Stomach smooth muscle (tissue), 2 donors: ENCODE data around the gene PVALEF.

Experiments used
- H3K27ac ChIP-seq: one replicate; pipeline ENCODE4 v1.7.0; 2013; ENCODE audit warnings: mild to moderate bottlenecking, low read length, inconsistent platforms
- H3K27me3 ChIP-seq, 2 donors: one replicate each; pipeline ENCODE4 v1.7.0; 2013; ENCODE audit warnings: low read length in 2 of 2; ENCODE audit not compliant: insufficient read depth in 2 of 2, control insufficient read depth in 1 of 2
- H3K36me3 ChIP-seq, 2 donors: one replicate each; pipeline ENCODE4 v1.7.0; 2013; ENCODE audit warnings: low read length in 2 of 2; ENCODE audit not compliant: control insufficient read depth in 2 of 2, insufficient read depth in 2 of 2
- H3K4me1 ChIP-seq: one replicate; pipeline ENCODE4 v1.7.0; 2013; ENCODE audit warnings: low read length; ENCODE audit not compliant: control insufficient read depth, insufficient read depth
- H3K4me3 ChIP-seq, 2 donors: one replicate each; pipeline ENCODE4 v1.7.0; 2013; ENCODE audit warnings: low read length in 2 of 2
- H3K9ac ChIP-seq, 2 donors: one replicate each; pipeline ENCODE4 v1.7.0; 2013; ENCODE audit warnings: low read length in 2 of 2, mild to moderate bottlenecking in 1 of 2
- H3K9me3 ChIP-seq, 2 donors: one replicate each; pipeline ENCODE4 v1.7.0; 2013; ENCODE audit warnings: low read length in 2 of 2; ENCODE audit not compliant: control insufficient read depth in 2 of 2
- donor health status: healthy.
- donor health status: Pancreatic carcinoma.

Gene PVALEF

GRCh38 chr17:81210466-81210865 is 45.2 kb downstream of the PVALEF start:
- no peaks in the 10 kb centered on the region for H3K4me1 ChIP-seq
- H3K27me3 ChIP-seq, result no peaks in the 10 kb centered on the region
- no peaks in the 10 kb centered on the region for H3K9me3 ChIP-seq
- H3K9ac ChIP-seq, result no peak overlapping the region
- no peak overlapping the region for H3K4me3 ChIP-seq
- H3K36me3 ChIP-seq, result no peaks in the 10 kb centered on the region
- no peak overlapping the region for H3K27ac ChIP-seq

GRCh38 chr17:81210868-81211267 is 45.6 kb downstream of the PVALEF start:
- H3K27me3 ChIP-seq, result no peaks in the 10 kb centered on the region
- H3K4me3 ChIP-seq, result no peak overlapping the region
- no peaks in the 10 kb centered on the region for H3K4me1 ChIP-seq

GRCh38 chr17:81212365-81212764 is 47.1 kb downstream of the PVALEF start:
- H3K27ac ChIP-seq, result no peak overlapping the region
- no peaks in the 10 kb centered on the region for H3K27me3 ChIP-seq
- H3K4me3 ChIP-seq, result no peak overlapping the region
- no peaks in the 10 kb centered on the region for H3K9me3 ChIP-seq
- no peaks in the 10 kb centered on the region for H3K4me1 ChIP-seq
- H3K36me3 ChIP-seq, result peaks cover 0 to 3% of the 10 kb centered on the region in 2 donors
- H3K9ac ChIP-seq, result no peak overlapping the region

More at GRCh38 chr17:81210868-81211267, 45.6 kb downstream of the PVALEF start:
- no peaks in the 10 kb centered on the region for H3K36me3 ChIP-seq
- no peak overlapping the region for H3K27ac ChIP-seq
- H3K9me3 ChIP-seq, result no peaks in the 10 kb centered on the region
- no peak overlapping the region for H3K9ac ChIP-seq

GRCh38 chr17:81213978-81214377 is 48.7 kb downstream of the PVALEF start:
- H3K27me3 ChIP-seq, result no peaks in the 10 kb centered on the region
- H3K4me3 ChIP-seq, result no peak overlapping the region
- H3K9ac ChIP-seq, result no peak overlapping the region
- no peak overlapping the region for H3K27ac ChIP-seq
- no peaks in the 10 kb centered on the region for H3K4me1 ChIP-seq
- peaks cover 0 to 3% of the 10 kb centered on the region in 2 donors for H3K36me3 ChIP-seq
- no peaks in the 10 kb centered on the region for H3K9me3 ChIP-seq

GRCh38 chr17:81217491-81217890 is 52.2 kb downstream of the PVALEF start:
- H3K9me3 ChIP-seq, result no peaks in the 10 kb centered on the region
- no peak overlapping the region for H3K9ac ChIP-seq
- no peaks in the 10 kb centered on the region for H3K27me3 ChIP-seq
- H3K27ac ChIP-seq, result no peak overlapping the region
- peaks cover 12% of the 10 kb centered on the region for H3K4me1 ChIP-seq
- H3K4me3 ChIP-seq, result no peak overlapping the region
- H3K36me3 ChIP-seq, result peaks cover 0 to 3% of the 10 kb centered on the region in 2 donors

GRCh38 chr17:81218459-81218858 is 53.2 kb downstream of the PVALEF start:
- Histone ChIP-seq H3K9ac (no peak overlapping the region), H3K4me3 (no peak overlapping the region), H3K27ac (no peak overlapping the region)

GRCh38 chr17:81218991-81219390 is 53.7 kb downstream of the PVALEF start:
- H3K36me3 ChIP-seq, result peaks cover 0 to 3% of the 10 kb centered on the region in 2 donors
- H3K9ac ChIP-seq, result no peak overlapping the region
- no peak overlapping the region for H3K27ac ChIP-seq
- no peak overlapping the region for H3K4me3 ChIP-seq
- H3K27me3 ChIP-seq, result no peaks in the 10 kb centered on the region
- H3K9me3 ChIP-seq, result no peaks in the 10 kb centered on the region
- H3K4me1 ChIP-seq, result peaks cover 23% of the 10 kb centered on the region

More at GRCh38 chr17:81218459-81218858, 53.2 kb downstream of the PVALEF start:
- Histone ChIP-seq H3K27me3 (no peaks in the 10 kb centered on the region), H3K4me1 (peaks cover 19% of the 10 kb centered on the region), H3K36me3 (peaks cover 0 to 3% of the 10 kb centered on the region in 2 donors), H3K9me3 (no peaks in the 10 kb centered on the region)

- Histone ChIP-seq H3K27me3 (no peaks in the 10 kb centered on the region), H3K9me3 (no peaks in the 10 kb centered on the region), H3K36me3 (peaks cover 0 to 3% of the 10 kb centered on the region in 2 donors), H3K9ac (no peak overlapping the region), H3K4me3 (no peak overlapping the region), H3K27ac (no peak overlapping the region), H3K4me1 (peaks cover 23% of the 10 kb centered on the region)
Measured at GRCh38 chr17:81219476-81220180, 54.3 kb downstream of the PVALEF start.

- Histone ChIP-seq H3K4me3 (peak overlapping the region in 1 of 2 donors; percentile 75), H3K9me3 (no peaks in the 10 kb centered on the region), H3K36me3 (peaks cover 0 to 3% of the 10 kb centered on the region in 2 donors), H3K27ac (no peak overlapping the region), H3K9ac (no peak overlapping the region), H3K27me3 (no peaks in the 10 kb centered on the region), H3K4me1 (peaks cover 23% of the 10 kb centered on the region)
Measured at GRCh38 chr17:81221371-81221841, 56.1 kb downstream of the PVALEF start.

- no peaks in the 10 kb centered on the region for H3K36me3 ChIP-seq
- no peaks in the 10 kb centered on the region for H3K27me3 ChIP-seq
- no peak overlapping the region for H3K27ac ChIP-seq
- no peaks in the 10 kb centered on the region for H3K9me3 ChIP-seq
- H3K4me1 ChIP-seq, result peaks cover 23% of the 10 kb centered on the region
- H3K9ac ChIP-seq, result peak overlapping the region; percentile 57 to 58
- peak overlapping the region; percentile 54 to 75 for H3K4me3 ChIP-seq
Measured at GRCh38 chr17:81221842-81222619, 56.7 kb downstream of the PVALEF start.

GRCh38 chr17:81222620-81222905 is 57.3 kb downstream of the PVALEF start:
- Histone ChIP-seq H3K4me3 (peak overlapping the region; percentile 54 to 75), H3K9ac (peak overlapping the region; percentile 57 to 58), H3K36me3 (no peaks in the 10 kb centered on the region), H3K27me3 (no peaks in the 10 kb centered on the region), H3K27ac (no peak overlapping the region), H3K4me1 (peaks cover 23% of the 10 kb centered on the region), H3K9me3 (no peaks in the 10 kb centered on the region)
